DMS79 (cell line): ENCODE data around the gene SOD3.

Experiments
- DNase-seq: peaks from one replicate; lab custom pipeline; 2025; lab: John Stamatoyannopoulos, UW

Gene SOD3

DNA sequence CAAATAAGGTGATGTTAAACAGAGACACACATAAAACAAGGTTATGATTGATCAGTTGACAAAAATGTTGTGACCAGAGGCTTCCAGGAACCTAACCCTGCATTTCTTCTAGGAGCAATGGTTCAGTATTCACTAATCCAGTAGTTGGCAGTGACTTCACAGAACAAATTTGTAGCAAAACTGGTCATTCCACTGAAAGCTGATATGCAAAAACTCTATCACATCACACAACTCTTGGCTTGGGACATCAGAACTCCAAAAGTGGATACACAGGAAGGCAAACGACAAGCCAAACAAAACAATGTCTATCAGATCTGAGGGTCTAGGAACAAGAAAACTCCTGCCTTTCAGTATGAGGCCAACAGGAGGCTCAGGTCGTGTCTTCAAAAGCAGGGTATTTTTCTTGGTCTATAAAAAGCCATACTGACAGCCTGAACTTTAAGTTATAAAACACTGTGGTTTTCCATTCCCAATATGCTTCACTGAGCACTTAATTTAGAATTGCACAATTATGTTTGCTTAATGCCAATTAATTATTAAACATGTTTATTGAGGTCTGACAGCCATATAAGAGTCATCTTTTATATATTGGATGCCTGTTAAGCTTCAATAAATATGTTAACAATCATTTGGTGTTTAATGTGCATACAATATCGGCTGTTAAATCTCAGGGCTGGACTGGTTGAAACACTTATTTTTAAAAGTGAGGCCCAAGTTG, 45.6 kb downstream of the SOD3 start:
- no peak for DNase-seq

DNA sequence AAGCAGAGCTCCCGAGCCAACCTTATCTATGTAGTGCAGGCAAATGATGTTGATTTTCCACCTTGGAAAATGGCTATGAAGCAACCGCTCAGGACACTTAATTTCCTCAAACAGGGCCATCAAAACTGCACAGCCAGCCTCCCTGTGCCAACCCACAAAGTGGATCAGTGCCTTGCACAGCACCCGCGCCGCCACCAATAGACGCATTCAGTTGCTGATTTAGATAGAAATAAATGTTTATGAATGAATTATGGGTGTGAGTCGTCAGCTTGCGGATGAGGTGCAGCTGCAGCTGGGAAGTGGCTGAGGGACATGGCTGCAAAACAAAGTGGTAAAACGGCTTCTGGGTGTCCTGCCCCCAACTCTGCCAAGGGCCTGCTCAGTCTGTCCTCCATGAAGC, 47.0 kb downstream of the SOD3 start:
- no peak for DNase-seq

DNA sequence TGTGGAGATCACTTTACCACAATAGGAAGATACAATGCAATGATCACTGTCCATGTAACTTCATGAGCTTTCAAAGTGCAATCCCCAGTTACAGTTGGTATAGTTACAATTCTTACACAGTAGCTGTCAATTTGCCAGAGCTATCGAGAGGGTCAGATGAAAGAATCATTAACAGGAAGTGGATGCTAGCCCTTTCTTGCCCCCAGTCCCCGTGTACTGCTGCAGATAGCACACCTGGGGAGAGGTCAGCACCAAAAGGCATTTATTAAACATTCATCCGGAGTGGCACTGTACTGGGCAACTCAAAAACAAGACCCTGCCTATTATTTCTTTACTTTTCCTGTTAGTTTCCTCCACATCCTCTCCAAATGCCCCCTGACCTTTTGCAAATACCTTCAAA, 47.7 kb downstream of the SOD3 start:
- no peak for DNase-seq

DNA sequence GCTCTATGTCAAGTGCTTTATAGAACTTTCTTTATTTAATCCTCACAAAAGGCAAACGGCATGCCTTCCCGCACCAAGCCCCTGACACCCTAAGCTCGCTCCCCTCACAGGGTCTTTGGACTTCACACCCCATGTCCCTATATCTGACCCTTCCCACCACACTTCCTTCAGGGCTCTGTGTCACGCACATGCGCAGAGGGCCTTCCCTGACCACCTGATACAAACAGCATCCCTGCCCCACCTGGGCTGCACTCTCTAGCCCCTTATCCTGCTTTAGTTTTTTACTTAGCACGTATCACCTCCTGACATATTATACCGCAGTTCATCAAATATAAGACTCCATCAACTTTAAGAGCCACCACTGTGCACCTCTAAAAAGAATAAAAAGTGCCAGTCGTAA, 49.8 kb downstream of the SOD3 start:
- no peak for DNase-seq

DNA sequence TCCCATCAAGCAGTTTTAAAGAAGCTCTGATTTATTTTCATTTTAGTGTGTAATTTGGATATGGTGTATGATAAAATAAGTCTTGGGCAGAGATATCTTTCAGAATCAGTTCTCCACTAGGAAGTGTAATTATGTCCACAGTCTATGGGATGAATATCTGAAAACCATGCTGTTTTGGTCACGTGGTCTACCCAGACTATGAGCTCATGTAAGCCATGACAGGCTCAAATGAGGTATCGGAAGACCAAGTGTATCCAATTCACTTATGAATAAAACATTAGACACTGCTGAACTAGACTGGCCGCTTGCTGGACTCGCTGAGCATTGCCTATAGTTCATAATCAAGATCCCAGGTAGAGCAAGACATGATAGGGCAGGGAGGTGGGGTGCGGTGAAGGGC, 50.5 kb downstream of the SOD3 start:
- no peak for DNase-seq

GRCh38 chr4:24846716-24847115, 51.3 kb downstream of the SOD3 start:
- DNase-seq = no peak

GRCh38 chr4:24849351-24849750, 54.0 kb downstream of the SOD3 start:
- DNase-seq = no peak

GRCh38 chr4:24849756-24850155, 54.4 kb downstream of the SOD3 start:
- DNase-seq = no peak
